Upper lobe of left lung (tissue), 4 donors: ENCODE data around the gene DCDC2.

Experiments
- CTCF ChIP-seq, 6 experiments: fragments of 450-650 bp in 4 of 6; fragments of 200-600 bp in 2 of 6; sonication (generic) in 2 of 6; IDR thresholded peaks; one replicate each; pipeline ENCODE4 v1.5.1; 2016 to 2019; ENCODE audit warnings: antibody characterized with exemption in 6 of 6
- POLR2A ChIP-seq, 4 donors: fragments of 450-650 bp; IDR thresholded peaks; one replicate each; pipeline ENCODE4 v1.5.1; 2016 to 2017; ENCODE audit warnings: antibody characterized with exemption in 4 of 4, mild to moderate bottlenecking in 2 of 4

- TF ChIP-seq CTCF (IDR thresholded peaks at IDR 0.05) (no peak), POLR2A (IDR thresholded peaks at IDR 0.05) (no peak)
Measured at GRCh38 chr6:24376871-24377270, 19.0 kb upstream of the DCDC2 start.
